ENCODE results near the gene PRXL2A. TPM values are rescaled to one million over a fixed set of nuclear protein-coding genes. Genes with fewer than 3 reads are reported as not detected.

The PRXL2A gene
- polyA plus RNA-seq, 1 of the 3 experiments (the other 2 are of a cell fraction): 15.6 TPM

- CTCF ChIA-PET: interaction anchor here (0.6 to 1.3 kb wide), 2 partner anchors 13 to 140 kb away, joined by 3 read pairs; no protein-coding TSS in a partner anchor
- POLR2A ChIA-PET: no interaction called here
- Histone ChIP-seq H3K9me2 (no peaks in the 10 kb centered on the region), H3K27ac (ENCODE audit: low read depth in 2 of 2, low read length in 1 of 2) (no peak overlapping the region), H4K20me1 (ENCODE audit: insufficient read depth) (no peaks in the 10 kb centered on the region), H3K9ac (no peak overlapping the region), H3K36me3 (replicated peaks in 1 of 2; ENCODE audit: control insufficient read depth in 1 of 2, insufficient read depth in 2 of 2, low read length in 1 of 2) (no peaks in the 10 kb centered on the region), H3K4me3 (ENCODE audit: low read depth in 2 of 2, low read length in 1 of 2) (no peak overlapping the region), H2AFZ (ENCODE audit: low read depth) (no peak overlapping the region), H3F3A (replicated peaks; ENCODE audit: insufficient read depth) (no peaks in the 10 kb centered on the region), H3K79me2 (ENCODE audit: insufficient read depth) (no peaks in the 10 kb centered on the region), H3K4me1 (ENCODE audit: control insufficient read depth in 1 of 2, insufficient read depth in 2 of 2, low read depth in 1 of 2, low read length in 1 of 2) (no peaks in the 10 kb centered on the region), H3K4me2 (no peak overlapping the region), H3K27me3 (ENCODE audit: insufficient read depth) (no peaks in the 10 kb centered on the region), H3K9me3 (0 out of 2 replicates have a peak, but pooled peaks cover 4% of the 10 kb centered on the region)
- no peak for TF ChIP-seq RAD21 (IDR thresholded peaks at IDR 0.05; ENCODE audit: low read length)
- no peak for TF ChIP-seq USF1 (IDR thresholded peaks at IDR 0.05; ENCODE audit: borderline replicate concordance, low read depth)
- no peak for TF ChIP-seq RFX5 (IDR thresholded peaks at IDR 0.05; ENCODE audit: low read length)
- TF ChIP-seq SIN3A (IDR thresholded peaks at IDR 0.05; ENCODE audit: borderline replicate concordance, low read depth, low read length): no peak
- no peak for TF ChIP-seq FOXM1 (IDR thresholded peaks at IDR 0.05; ENCODE audit: low read depth)
- no peak for TF ChIP-seq USF2 (IDR thresholded peaks at IDR 0.05; ENCODE audit: borderline replicate concordance, low read depth, low read length)
- TF ChIP-seq MEF2A (IDR thresholded peaks at IDR 0.05; ENCODE audit: borderline replicate concordance, low read depth): no peak
- no peak for TF ChIP-seq FOXJ3 (CRISPR knock-in tag; IDR thresholded peaks at IDR 0.05)
- no peak for DNase-seq
- 0% methylated on average over 1 of the region's 1 CpG for WGBS (ENCODE audit: low lambda C conversion rate)
Observed at GRCh38 chr10:80365510-80365909, 42.8 kb upstream of the PRXL2A start.

GRCh38 chr10:80371467-80371866 is 36.9 kb upstream of the PRXL2A start:
- Histone ChIP-seq H3K9ac (no peak overlapping the region), H2AFZ (ENCODE audit: low read depth) (no peak overlapping the region), H3K27ac (ENCODE audit: low read depth in 2 of 2, low read length in 1 of 2) (no peak overlapping the region), H3K36me3 (replicated peaks in 1 of 2; ENCODE audit: control insufficient read depth in 1 of 2, insufficient read depth in 2 of 2, low read length in 1 of 2) (no peaks in the 10 kb centered on the region), H3K4me3 (ENCODE audit: low read depth in 2 of 2, low read length in 1 of 2) (no peak overlapping the region), H3F3A (replicated peaks; ENCODE audit: insufficient read depth) (no peaks in the 10 kb centered on the region), H3K4me2 (no peak overlapping the region), H3K79me2 (ENCODE audit: insufficient read depth) (no peaks in the 10 kb centered on the region), H3K9me2 (no peaks in the 10 kb centered on the region), H4K20me1 (ENCODE audit: insufficient read depth) (no peaks in the 10 kb centered on the region), H3K9me3 (0 out of 2 replicates have a peak, but pooled peaks cover 4% of the 10 kb centered on the region), H3K27me3 (ENCODE audit: insufficient read depth) (no peaks in the 10 kb centered on the region), H3K4me1 (ENCODE audit: control insufficient read depth in 1 of 2, insufficient read depth in 2 of 2, low read depth in 1 of 2, low read length in 1 of 2) (no peaks in the 10 kb centered on the region)
- CTCF ChIA-PET: interaction anchor here (1.1 to 2.7 kb wide), 3 partner anchors 11 to 134 kb away, joined by 3 to 10 read pairs (median 6); no protein-coding TSS in a partner anchor
- POLR2A ChIA-PET: no interaction called here
- DNase-seq: no peak
- 52% methylated on average over 6 of the region's 6 CpGs for WGBS (ENCODE audit: low lambda C conversion rate)
- TF ChIP-seq FOXM1 (IDR thresholded peaks at IDR 0.05; ENCODE audit: low read depth) (no peak), RXRA (IDR thresholded peaks at IDR 0.05; ENCODE audit: borderline replicate concordance, low read depth) (no peak), CHD2 (IDR thresholded peaks at IDR 0.05; ENCODE audit: low read length, partially characterized antibody) (no peak), JUND (IDR thresholded peaks at IDR 0.05) (no peak), NFIC (IDR thresholded peaks at IDR 0.05; ENCODE audit: borderline replicate concordance) (no peak), NRF1 (IDR thresholded peaks at IDR 0.05; ENCODE audit: low read depth, low read length) (no peak), RCOR1 (IDR thresholded peaks at IDR 0.05; ENCODE audit: low read length) (no peak), TEAD4 (IDR thresholded peaks at IDR 0.05; ENCODE audit: borderline replicate concordance, insufficient read depth) (no peak), RFX5 (IDR thresholded peaks at IDR 0.05; ENCODE audit: low read length) (no peak), MEF2A (IDR thresholded peaks at IDR 0.05; ENCODE audit: borderline replicate concordance, low read depth) (no peak), ELF1 (IDR thresholded peaks at IDR 0.05) (no peak), USF1 (IDR thresholded peaks at IDR 0.05; ENCODE audit: borderline replicate concordance, low read depth) (no peak), GABPA (IDR thresholded peaks at IDR 0.05; ENCODE audit: low read depth) (no peak), TAF1 (IDR thresholded peaks at IDR 0.05; ENCODE audit: borderline replicate concordance, low read depth, low read length) (no peak), POLR2AphosphoS5 (IDR thresholded peaks at IDR 0.05; ENCODE audit: low read depth, low read length) (no peak), TCF12 (IDR thresholded peaks at IDR 0.05) (no peak), GATA2 (CRISPR knock-in tag; IDR thresholded peaks at IDR 0.05) (no peak)
- TF ChIP-seq, protein P1, sequence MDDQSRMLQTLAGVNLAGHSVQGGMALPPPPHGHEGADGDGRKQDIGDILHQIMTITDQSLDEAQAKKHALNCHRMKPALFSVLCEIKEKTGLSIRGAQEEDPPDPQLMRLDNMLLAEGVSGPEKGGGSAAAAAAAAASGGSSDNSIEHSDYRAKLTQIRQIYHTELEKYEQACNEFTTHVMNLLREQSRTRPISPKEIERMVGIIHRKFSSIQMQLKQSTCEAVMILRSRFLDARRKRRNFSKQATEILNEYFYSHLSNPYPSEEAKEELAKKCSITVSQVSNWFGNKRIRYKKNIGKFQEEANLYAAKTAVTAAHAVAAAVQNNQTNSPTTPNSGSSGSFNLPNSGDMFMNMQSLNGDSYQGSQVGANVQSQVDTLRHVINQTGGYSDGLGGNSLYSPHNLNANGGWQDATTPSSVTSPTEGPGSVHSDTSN (IDR thresholded peaks at IDR 0.05): no peak

Measured in SK-N-SH (cell line).